ENCODE measurements around the gene NFS1.

Gene NFS1

DNA sequence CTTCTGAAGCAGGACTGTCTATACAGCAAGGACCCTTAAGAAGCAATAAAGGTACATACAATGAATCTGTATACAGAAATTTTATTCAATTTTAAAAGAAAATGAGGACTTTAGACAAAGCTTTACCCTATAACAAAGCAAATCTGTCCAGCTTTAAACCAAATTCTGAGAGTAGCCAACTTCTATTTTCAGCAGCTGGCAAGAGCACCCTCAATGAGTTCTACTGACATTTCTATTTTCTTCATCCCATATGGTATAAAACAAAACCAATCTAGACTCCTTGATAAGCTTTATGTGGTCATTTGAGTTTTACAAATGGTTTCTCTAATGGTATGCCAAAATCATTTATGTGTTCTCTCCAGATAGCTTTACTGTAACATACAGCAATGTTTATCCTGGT is 47.2 kb downstream of the NFS1 start:
- peaks cover 83% of the 10 kb centered on the region for H3K79me2 ChIP-seq (ENCODE audit: low read length)
- H3K9ac ChIP-seq (ENCODE audit: low read length) = no peak overlapping the region
- H3K4me3 ChIP-seq (ENCODE audit: low read length) = no peak overlapping the region
- H3K4me1 ChIP-seq (ENCODE audit: low read length) = no peaks in the 10 kb centered on the region
- no peaks in the 10 kb centered on the region for H3K27me3 ChIP-seq (replicated peaks; ENCODE audit: insufficient read depth, low read length)
- peaks cover 26% of the 10 kb centered on the region for H3K36me3 ChIP-seq (replicated peaks; ENCODE audit: insufficient read depth, low read length)
- no peak overlapping the region for H3K27ac ChIP-seq (ENCODE audit: low read length)
- no peaks in the 10 kb centered on the region for H3K9me2 ChIP-seq (replicated peaks; ENCODE audit: insufficient read depth, low read length)
- no peak overlapping the region for H3K4me2 ChIP-seq (ENCODE audit: low read depth, low read length)
- H4K20me1 ChIP-seq (ENCODE audit: insufficient read depth, low read length) = peaks cover 37% of the 10 kb centered on the region
- H3F3A ChIP-seq (ENCODE audit: insufficient read depth, low read length) = 0 out of 2 replicates have a peak, but pooled peaks cover 6% of the 10 kb centered on the region
- H3K9me3 ChIP-seq (replicated peaks; ENCODE audit: insufficient read depth, low read length) = no peaks in the 10 kb centered on the region
- no peak overlapping the region for H2AFZ ChIP-seq (ENCODE audit: low read length)
- DNase-seq = no peak
- TF ChIP-seq, protein P1, sequence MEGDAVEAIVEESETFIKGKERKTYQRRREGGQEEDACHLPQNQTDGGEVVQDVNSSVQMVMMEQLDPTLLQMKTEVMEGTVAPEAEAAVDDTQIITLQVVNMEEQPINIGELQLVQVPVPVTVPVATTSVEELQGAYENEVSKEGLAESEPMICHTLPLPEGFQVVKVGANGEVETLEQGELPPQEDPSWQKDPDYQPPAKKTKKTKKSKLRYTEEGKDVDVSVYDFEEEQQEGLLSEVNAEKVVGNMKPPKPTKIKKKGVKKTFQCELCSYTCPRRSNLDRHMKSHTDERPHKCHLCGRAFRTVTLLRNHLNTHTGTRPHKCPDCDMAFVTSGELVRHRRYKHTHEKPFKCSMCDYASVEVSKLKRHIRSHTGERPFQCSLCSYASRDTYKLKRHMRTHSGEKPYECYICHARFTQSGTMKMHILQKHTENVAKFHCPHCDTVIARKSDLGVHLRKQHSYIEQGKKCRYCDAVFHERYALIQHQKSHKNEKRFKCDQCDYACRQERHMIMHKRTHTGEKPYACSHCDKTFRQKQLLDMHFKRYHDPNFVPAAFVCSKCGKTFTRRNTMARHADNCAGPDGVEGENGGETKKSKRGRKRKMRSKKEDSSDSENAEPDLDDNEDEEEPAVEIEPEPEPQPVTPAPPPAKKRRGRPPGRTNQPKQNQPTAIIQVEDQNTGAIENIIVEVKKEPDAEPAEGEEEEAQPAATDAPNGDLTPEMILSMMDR (IDR thresholded peaks at IDR 0.05; ENCODE audit: low read length) = no peak
- TF ChIP-seq EZH2 (optimal IDR thresholded peaks at IDR 0.05; ENCODE audit: low read depth, low read length) (no peak), EZH2phosphoT487 (IDR thresholded peaks at IDR 0.05; ENCODE audit: low read length) (no peak)

DNA sequence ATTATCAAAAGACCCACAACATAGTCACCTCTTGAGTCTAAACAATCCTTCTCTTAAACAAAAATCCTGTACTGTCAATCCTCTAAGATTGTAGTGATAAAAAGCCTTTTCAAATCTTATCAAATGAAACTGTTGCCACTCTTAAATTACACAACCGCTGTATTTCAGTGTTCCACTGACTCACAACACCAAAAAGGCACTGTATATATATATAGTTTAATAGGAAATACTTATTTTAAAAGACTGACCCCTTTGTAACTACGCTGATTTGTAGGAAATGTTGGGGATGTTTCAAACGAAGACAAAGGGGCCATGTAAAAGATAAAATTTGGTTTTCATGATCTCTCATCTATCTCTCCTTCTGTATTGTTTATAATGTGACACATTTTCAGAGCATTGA is 48.5 kb downstream of the NFS1 start:
- Histone ChIP-seq H2AFZ (ENCODE audit: low read length) (no peak overlapping the region), H3F3A (ENCODE audit: insufficient read depth, low read length) (0 out of 2 replicates have a peak, but pooled peaks cover 6% of the 10 kb centered on the region), H3K4me1 (ENCODE audit: low read length) (no peaks in the 10 kb centered on the region), H3K4me2 (ENCODE audit: low read depth, low read length) (no peak overlapping the region), H3K27me3 (replicated peaks; ENCODE audit: insufficient read depth, low read length) (no peaks in the 10 kb centered on the region), H3K79me2 (ENCODE audit: low read length) (peaks cover 75% of the 10 kb centered on the region), H3K9me3 (replicated peaks; ENCODE audit: insufficient read depth, low read length) (no peaks in the 10 kb centered on the region), H3K36me3 (replicated peaks; ENCODE audit: insufficient read depth, low read length) (peaks cover 26% of the 10 kb centered on the region), H4K20me1 (ENCODE audit: insufficient read depth, low read length) (peaks cover 24% of the 10 kb centered on the region), H3K4me3 (ENCODE audit: low read length) (no peak overlapping the region), H3K9me2 (replicated peaks; ENCODE audit: insufficient read depth, low read length) (no peaks in the 10 kb centered on the region), H3K9ac (ENCODE audit: low read length) (no peak overlapping the region), H3K27ac (ENCODE audit: low read length) (no peak overlapping the region)
- no peak for DNase-seq
- TF ChIP-seq, protein P1 (IDR thresholded peaks at IDR 0.05; ENCODE audit: low read length) = no peak
- TF ChIP-seq EZH2 (optimal IDR thresholded peaks at IDR 0.05; ENCODE audit: low read depth, low read length) (no peak), EZH2phosphoT487 (IDR thresholded peaks at IDR 0.05; ENCODE audit: low read length) (no peak)

DNA sequence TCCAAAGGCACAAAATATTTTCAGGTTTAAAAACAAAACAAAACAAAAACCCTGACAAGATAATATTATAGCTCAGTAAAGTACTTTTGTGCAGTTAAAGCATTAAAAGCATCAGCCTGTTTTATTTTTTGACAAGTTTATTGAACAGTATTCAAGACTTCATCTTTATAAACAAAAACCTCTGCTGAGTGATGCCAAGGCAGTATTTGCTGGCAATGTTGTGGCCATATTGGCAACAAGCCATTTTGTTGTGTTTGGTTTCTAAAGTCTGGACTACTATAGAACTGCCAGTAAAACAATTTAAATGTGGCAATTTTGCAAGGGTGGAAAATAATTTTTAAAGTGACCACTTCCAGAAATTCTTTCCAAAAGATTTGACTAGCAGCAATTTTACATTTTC is 50.3 kb downstream of the NFS1 start:
- DNase-seq = no peak
- H3K4me3 ChIP-seq (ENCODE audit: low read length) = no peak overlapping the region
- H3K27me3 ChIP-seq (replicated peaks; ENCODE audit: insufficient read depth, low read length) = no peaks in the 10 kb centered on the region
- H3K4me1 ChIP-seq (ENCODE audit: low read length) = no peaks in the 10 kb centered on the region
- no peak overlapping the region for H2AFZ ChIP-seq (ENCODE audit: low read length)
- TF ChIP-seq EZH2 (optimal IDR thresholded peaks at IDR 0.05; ENCODE audit: low read depth, low read length) = no peak
- no peaks in the 10 kb centered on the region for H3K9me3 ChIP-seq (replicated peaks; ENCODE audit: insufficient read depth, low read length)
- no peak overlapping the region for H3K4me2 ChIP-seq (ENCODE audit: low read depth, low read length)
- peaks cover 11% of the 10 kb centered on the region for H3K36me3 ChIP-seq (replicated peaks; ENCODE audit: insufficient read depth, low read length)
- H4K20me1 ChIP-seq (ENCODE audit: insufficient read depth, low read length) = peaks cover 9% of the 10 kb centered on the region; the same call in 1 of the 2 replicates
- H3K9ac ChIP-seq (ENCODE audit: low read length) = no peak overlapping the region
- peaks cover 70% of the 10 kb centered on the region for H3K79me2 ChIP-seq (ENCODE audit: low read length)
- H3F3A ChIP-seq (ENCODE audit: insufficient read depth, low read length) = 0 out of 2 replicates have a peak, but pooled peaks cover 6% of the 10 kb centered on the region
- H3K27ac ChIP-seq (ENCODE audit: low read length) = no peak overlapping the region
- H3K9me2 ChIP-seq (replicated peaks; ENCODE audit: insufficient read depth, low read length) = no peaks in the 10 kb centered on the region

DNA sequence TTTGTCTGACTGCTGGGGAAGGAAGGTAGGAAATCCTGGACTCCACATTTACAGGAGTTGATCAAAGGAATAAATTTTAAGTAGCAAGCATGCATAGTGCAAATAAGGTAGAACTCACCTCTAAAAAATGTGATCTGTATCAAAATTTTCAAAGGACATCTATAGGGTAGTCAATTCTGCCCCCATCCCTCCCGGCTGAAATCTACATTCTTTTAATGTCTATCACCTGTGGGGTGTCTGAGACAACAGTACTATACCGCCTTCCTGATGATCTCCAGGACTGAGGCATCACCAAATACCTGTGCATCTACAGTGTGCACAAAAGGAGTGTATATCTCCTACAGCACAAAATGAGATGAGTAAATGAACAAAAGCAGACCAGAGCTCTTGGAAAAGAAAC is 54.3 kb downstream of the NFS1 start:
- TF ChIP-seq EZH2phosphoT487 (IDR thresholded peaks at IDR 0.05; ENCODE audit: low read length) = no peak
- TF ChIP-seq EZH2 (optimal IDR thresholded peaks at IDR 0.05; ENCODE audit: low read depth, low read length) = no peak
- TF ChIP-seq, protein P1 (IDR thresholded peaks at IDR 0.05; ENCODE audit: low read length) = no peak
- no peak overlapping the region for H3K27ac ChIP-seq (ENCODE audit: low read length)

More for the DNA sequence above, 54.3 kb downstream of the NFS1 start:
- no peak for DNase-seq
- H4K20me1 ChIP-seq (ENCODE audit: insufficient read depth, low read length) = no peaks in the 10 kb centered on the region
- H3K9me3 ChIP-seq (replicated peaks; ENCODE audit: insufficient read depth, low read length) = no peaks in the 10 kb centered on the region
- H3K4me1 ChIP-seq (ENCODE audit: low read length) = no peaks in the 10 kb centered on the region
- no peak overlapping the region for H2AFZ ChIP-seq (ENCODE audit: low read length)
- no peak overlapping the region for H3K4me2 ChIP-seq (ENCODE audit: low read depth, low read length)
- H3K9ac ChIP-seq (ENCODE audit: low read length) = no peak overlapping the region
- no peaks in the 10 kb centered on the region for H3K9me2 ChIP-seq (replicated peaks; ENCODE audit: insufficient read depth, low read length)
- H3K36me3 ChIP-seq (replicated peaks; ENCODE audit: insufficient read depth, low read length) = no peaks in the 10 kb centered on the region
- H3K79me2 ChIP-seq (ENCODE audit: low read length) = peaks cover 37% of the 10 kb centered on the region
- no peaks in the 10 kb centered on the region for H3F3A ChIP-seq (ENCODE audit: insufficient read depth, low read length)
- H3K27me3 ChIP-seq (replicated peaks; ENCODE audit: insufficient read depth, low read length) = no peaks in the 10 kb centered on the region
- no peak overlapping the region for H3K4me3 ChIP-seq (ENCODE audit: low read length)
